HepG2 (cell line): ENCODE data around the gene MPPE1. TPM values are rescaled to one million over a fixed set of nuclear protein-coding genes. Genes with fewer than 3 reads are reported as not detected.

ENCODE experiments used
- CEBPB ChIP-seq: IDR thresholded peaks from 2 replicates; pipeline ENCODE4 v1.6.1; 2011; ENCODE audit warnings: low read depth, low read length, improper control_type of control experiment, borderline replicate concordance
- CREBL2 ChIP-seq: sonication (generic); formaldehyde crosslinking; IDR thresholded peaks from 2 replicates; pipeline ENCODE4 v1.8.1; 2023; ENCODE audit warnings: missing genetic modification reagents, mild to moderate bottlenecking, borderline replicate concordance
- DBP ChIP-seq: sonication (generic); formaldehyde crosslinking; IDR thresholded peaks from 2 replicates; pipeline ENCODE4 v1.4.0; 2020; ENCODE audit warnings: missing genetic modification reagents; ENCODE audit errors: not compliant biosample characterization
- FOXC1 ChIP-seq: sonication (generic); formaldehyde crosslinking; IDR thresholded peaks from 2 replicates; pipeline ENCODE4 v1.8.0; 2022; ENCODE audit warnings: mild to moderate bottlenecking, missing genetic modification reagents, borderline replicate concordance
- KLF12 ChIP-seq: sonication (generic); formaldehyde crosslinking; IDR thresholded peaks from 2 replicates; pipeline ENCODE4 v1.4.0; 2020; ENCODE audit warnings: missing genetic modification reagents, borderline replicate concordance
- KMT2A ChIP-seq: sonication (generic); formaldehyde crosslinking; IDR thresholded peaks from 2 replicates; pipeline ENCODE4 v1.4.0; 2020; ENCODE audit warnings: missing genetic modification reagents
- MTA1 ChIP-seq: sonication (generic); formaldehyde crosslinking; IDR thresholded peaks from 2 replicates; pipeline ENCODE4 v1.4.0; 2020; ENCODE audit warnings: missing genetic modification reagents, mild to moderate bottlenecking, borderline replicate concordance
- NRL ChIP-seq: sonication (generic); formaldehyde crosslinking; IDR thresholded peaks from 2 replicates; pipeline ENCODE4 v1.5.0; 2020; ENCODE audit warnings: missing genetic modification reagents, mild to moderate bottlenecking, moderate library complexity, borderline replicate concordance
- PAF1 ChIP-seq: IDR thresholded peaks from 2 replicates; pipeline ENCODE4 v1.6.1; 2016; ENCODE audit warnings: missing genetic modification reagents, missing compliant biosample characterization
- PBX2 ChIP-seq: IDR thresholded peaks from 2 replicates; pipeline ENCODE4 v1.6.1; 2016; ENCODE audit warnings: control low read depth
- TARDBP ChIP-seq: sonication (generic); formaldehyde crosslinking; IDR thresholded peaks from 2 replicates; pipeline ENCODE4 v1.8.0; 2022; ENCODE audit warnings: mild to moderate bottlenecking, missing genetic modification reagents
- ZBTB39 ChIP-seq: sonication (generic); formaldehyde crosslinking; IDR thresholded peaks from 2 replicates; pipeline ENCODE4 v1.5.0; 2020; ENCODE audit warnings: missing genetic modification reagents
- ZNF235 ChIP-seq: sonication (generic); formaldehyde crosslinking; IDR thresholded peaks from 2 replicates; pipeline ENCODE4 v1.8.1; 2023; ENCODE audit warnings: mild to moderate bottlenecking, missing genetic modification reagents, borderline replicate concordance
- ZNF333 ChIP-seq: sonication (generic); formaldehyde crosslinking; IDR thresholded peaks from 2 replicates; pipeline ENCODE4 v1.4.0; 2020; ENCODE audit warnings: mild to moderate bottlenecking, missing genetic modification reagents, borderline replicate concordance
- ZNF33B ChIP-seq: sonication (generic); formaldehyde crosslinking; IDR thresholded peaks from 2 replicates; pipeline ENCODE4 v1.5.1; 2020; ENCODE audit warnings: mild to moderate bottlenecking, missing genetic modification reagents
- ZNF484 ChIP-seq: sonication (generic); formaldehyde crosslinking; IDR thresholded peaks from 2 replicates; pipeline ENCODE4 v1.5.1; 2020; ENCODE audit warnings: mild to moderate bottlenecking, low read depth, missing genetic modification reagents, borderline replicate concordance
- ZNF501 ChIP-seq: sonication (generic); formaldehyde crosslinking; IDR thresholded peaks from 2 replicates; pipeline ENCODE4 v1.5.1; 2020; ENCODE audit warnings: mild to moderate bottlenecking, moderate library complexity, missing genetic modification reagents
- ZNF564 ChIP-seq: sonication (generic); formaldehyde crosslinking; IDR thresholded peaks from 2 replicates; pipeline ENCODE4 v1.8.1; 2023; ENCODE audit warnings: mild to moderate bottlenecking, missing genetic modification reagents
- ZNF777 ChIP-seq: sonication (generic); formaldehyde crosslinking; IDR thresholded peaks from 2 replicates; pipeline ENCODE4 v1.4.0; 2020; ENCODE audit warnings: missing genetic modification reagents
- polyA plus RNA-seq, 8 experiments: library from polyadenylated mRNA; depleted of rRNA in 3 of 8; stranded (reverse) in 7 of 8; unstranded in 1 of 8; fragments of >200 nt; fragmentation: Illumina TruSeq in 4 of 8; extraction: Trizol in 4 of 8; gene quantifications; 2 replicates each; pipeline versions ENCODE4 v1.2.1 to v1.2.3, GENCODE V29; 2011 to 2016; ENCODE audit warnings: low read depth in 4 of 8, missing spikeins in 1 of 8, mixed read lengths in 1 of 8; ENCODE audit not compliant: insufficient read depth in 1 of 8
- total RNA-seq, 5 experiments: library from RNA; depleted of rRNA; stranded (reverse); fragments of >200 nt; fragmentation: Illumina TruSeq; extraction: Trizol; gene quantifications; 2 replicates each; pipeline ENCODE4 v1.2.3, GENCODE V29; 2016; ENCODE audit warnings: low read depth in 1 of 5
- TF ChIP-seq, protein P1 (sequence below): sonication (generic); formaldehyde crosslinking; IDR thresholded peaks from 2 replicates; pipeline ENCODE4 v1.5.0; 2020; ENCODE audit warnings: missing genetic modification reagents
- TF ChIP-seq, protein P2 (sequence below): sonication (generic); formaldehyde crosslinking; IDR thresholded peaks from 2 replicates; pipeline ENCODE4 v1.4.0; 2020; ENCODE audit warnings: mild to moderate bottlenecking, missing genetic modification reagents

Gene MPPE1
- total and polyA plus RNA-seq, 2 of the 13 experiments (the other 11 are each of a cell fraction or from before 2014, with no cell fraction given) = 9.6 to 11.9 TPM

DNA sequence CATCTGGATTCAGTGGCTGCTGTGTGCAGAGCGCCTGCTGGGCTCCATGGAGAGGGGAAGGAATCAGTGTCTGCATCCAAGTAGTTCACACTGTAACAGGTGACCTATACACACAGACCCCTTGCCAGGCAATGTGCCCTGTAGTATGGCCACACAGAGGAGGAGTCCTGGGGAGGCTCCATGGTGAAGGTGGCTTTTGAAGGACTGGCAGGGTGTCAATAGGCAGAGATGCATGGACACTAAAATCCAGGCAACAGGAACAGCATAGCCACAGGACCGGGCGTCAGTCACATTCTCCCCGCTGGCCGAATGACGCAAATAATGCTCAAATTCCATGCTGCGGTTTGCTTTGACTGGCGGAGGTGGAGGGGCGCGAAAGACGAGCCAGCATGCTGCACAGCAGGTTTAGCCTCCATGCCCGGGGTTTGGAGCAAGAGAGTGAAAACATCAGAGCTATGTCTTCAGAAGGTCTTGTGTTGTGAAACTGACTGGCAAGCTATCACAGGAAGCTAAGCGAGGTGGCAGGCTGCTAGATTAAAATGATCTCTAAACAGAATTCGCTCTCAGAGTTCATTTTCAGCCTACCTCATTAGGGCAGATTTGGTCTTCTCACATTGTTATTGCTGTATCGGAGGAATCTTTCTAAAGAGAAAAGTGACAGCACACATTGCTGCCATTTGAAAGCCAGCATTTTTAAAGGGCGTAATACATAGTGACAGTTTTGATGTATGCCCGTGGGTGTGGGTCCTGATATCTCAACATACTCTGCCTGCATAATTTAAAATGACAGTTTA is 58.1 kb downstream of the MPPE1 start (continued):
- TF ChIP-seq CEBPB = no peak
- no peak for TF ChIP-seq FOXC1 (CRISPR knock-in tag)
- peak; percentile 65; the same call in 1 of the 2 replicates for TF ChIP-seq KMT2A (CRISPR knock-in tag)
- TF ChIP-seq PBX2 = no peak
- TF ChIP-seq, protein P1, sequence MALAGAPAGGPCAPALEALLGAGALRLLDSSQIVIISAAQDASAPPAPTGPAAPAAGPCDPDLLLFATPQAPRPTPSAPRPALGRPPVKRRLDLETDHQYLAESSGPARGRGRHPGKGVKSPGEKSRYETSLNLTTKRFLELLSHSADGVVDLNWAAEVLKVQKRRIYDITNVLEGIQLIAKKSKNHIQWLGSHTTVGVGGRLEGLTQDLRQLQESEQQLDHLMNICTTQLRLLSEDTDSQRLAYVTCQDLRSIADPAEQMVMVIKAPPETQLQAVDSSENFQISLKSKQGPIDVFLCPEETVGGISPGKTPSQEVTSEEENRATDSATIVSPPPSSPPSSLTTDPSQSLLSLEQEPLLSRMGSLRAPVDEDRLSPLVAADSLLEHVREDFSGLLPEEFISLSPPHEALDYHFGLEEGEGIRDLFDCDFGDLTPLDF = no peak
- no peak for TF ChIP-seq CREBL2
- TF ChIP-seq KLF12 = no peak
- no peak for TF ChIP-seq PAF1 (CRISPR knock-in tag)
- TF ChIP-seq ZNF484 = no peak
- TF ChIP-seq TARDBP (CRISPR knock-in tag) = no peak
- TF ChIP-seq DBP = no peak
- no peak for TF ChIP-seq ZNF777 (CRISPR knock-in tag)
- no peak for TF ChIP-seq MTA1
- no peak for TF ChIP-seq NRL (CRISPR knock-in tag)
- TF ChIP-seq ZNF333 = no peak
- TF ChIP-seq, protein P2, sequence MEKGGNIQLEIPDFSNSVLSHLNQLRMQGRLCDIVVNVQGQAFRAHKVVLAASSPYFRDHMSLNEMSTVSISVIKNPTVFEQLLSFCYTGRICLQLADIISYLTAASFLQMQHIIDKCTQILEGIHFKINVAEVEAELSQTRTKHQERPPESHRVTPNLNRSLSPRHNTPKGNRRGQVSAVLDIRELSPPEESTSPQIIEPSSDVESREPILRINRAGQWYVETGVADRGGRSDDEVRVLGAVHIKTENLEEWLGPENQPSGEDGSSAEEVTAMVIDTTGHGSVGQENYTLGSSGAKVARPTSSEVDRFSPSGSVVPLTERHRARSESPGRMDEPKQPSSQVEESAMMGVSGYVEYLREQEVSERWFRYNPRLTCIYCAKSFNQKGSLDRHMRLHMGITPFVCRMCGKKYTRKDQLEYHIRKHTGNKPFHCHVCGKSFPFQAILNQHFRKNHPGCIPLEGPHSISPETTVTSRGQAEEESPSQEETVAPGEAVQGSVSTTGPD (CRISPR knock-in tag) = no peak
- TF ChIP-seq ZNF564 (CRISPR knock-in tag) = no peak
- TF ChIP-seq ZNF501 (CRISPR knock-in tag) = 0 out of 2 replicates have a peak, but pooled peaks have one; percentile 21
- TF ChIP-seq ZBTB39 (CRISPR knock-in tag) = no peak
- TF ChIP-seq ZNF235 (CRISPR knock-in tag) = no peak
- TF ChIP-seq ZNF33B (CRISPR knock-in tag) = no peak
